Measurements from ENCODE around the gene BANF2. TPM values are rescaled to one million over a fixed set of nuclear protein-coding genes. Genes with fewer than 3 reads are reported as not detected.

Gene BANF2
- total RNA-seq, 1 donor from 2014 or later: not detected

- DNase-seq: no peak
Observed at GRCh38 chr20:17664025-17664633, 35.6 kb upstream of the BANF2 start.

GRCh38 chr20:17665756-17666155 is 34.0 kb upstream of the BANF2 start:
- no peak for DNase-seq

GRCh38 chr20:17666481-17666880 is 33.3 kb upstream of the BANF2 start:
- peak; percentile 65 for DNase-seq

GRCh38 chr20:17667445-17667844 is 32.3 kb upstream of the BANF2 start:
- no peak for DNase-seq

GRCh38 chr20:17668432-17668831 is 31.3 kb upstream of the BANF2 start:
- DNase-seq: no peak

- no peak for DNase-seq
Observed at GRCh38 chr20:17669306-17669931, 30.3 kb upstream of the BANF2 start.

- no peak for DNase-seq
Observed at GRCh38 chr20:17671011-17671410, 28.8 kb upstream of the BANF2 start.

GRCh38 chr20:17671565-17671964 is 28.2 kb upstream of the BANF2 start:
- DNase-seq: no peak

GRCh38 chr20:17673084-17673483 is 26.7 kb upstream of the BANF2 start:
- DNase-seq: no peak

- no peak for DNase-seq
Observed at GRCh38 chr20:17674722-17675518, 24.8 kb upstream of the BANF2 start.

- DNase-seq: no peak
Observed at GRCh38 chr20:17675519-17676377, 24.0 kb upstream of the BANF2 start.

GRCh38 chr20:17676378-17676759 is 23.4 kb upstream of the BANF2 start:
- DNase-seq: no peak

- DNase-seq: no peak
Observed at GRCh38 chr20:17676942-17677341, 22.8 kb upstream of the BANF2 start.

- DNase-seq: no peak
Observed at GRCh38 chr20:17678295-17678694, 21.5 kb upstream of the BANF2 start.

- DNase-seq: no peak
Observed at GRCh38 chr20:17678886-17679285, 20.9 kb upstream of the BANF2 start.

GRCh38 chr20:17679941-17680835 is 19.6 kb upstream of the BANF2 start:
- DNase-seq: peak; percentile 35

- peak; percentile 41 for DNase-seq
Observed at GRCh38 chr20:17680836-17681725, 18.7 kb upstream of the BANF2 start.

GRCh38 chr20:17681726-17682102 is 18.1 kb upstream of the BANF2 start:
- no peak for DNase-seq

GRCh38 chr20:17682103-17682888 is 17.5 kb upstream of the BANF2 start, which contains the start of gene RRBP1:
Gene RRBP1, minus strand, starts transcription at chr20:17682242. Its CDS starts 21,735 bp downstream, at chr20:17660507.
- DNase-seq: peak; percentile 98

GRCh38 chr20:17682889-17683198 is 16.9 kb upstream of the BANF2 start:
- no peak for DNase-seq

Measured in skin of body (tissue), 2 donors.